ENCODE results near the gene MYOZ1. TPM values are rescaled to one million over a fixed set of nuclear protein-coding genes. Genes with fewer than 3 reads are reported as not detected.

The MYOZ1 gene
- total RNA-seq, 2 donors from 2014 or later = not detected

GRCh38 chr10:73584737-73585136 is 56.5 kb downstream of the MYOZ1 start:
- H3K36me3 Mint-ChIP-seq (ENCODE audit: insufficient read depth in 2 of 2) = no peaks in the 10 kb centered on the region
- no peak for ATAC-seq (replicated peaks in 1 of 2)
- H3K4me1 Mint-ChIP-seq (ENCODE audit: low read depth) = no peaks in the 10 kb centered on the region
- no peaks in the 10 kb centered on the region for H3K27me3 Mint-ChIP-seq (ENCODE audit: low read depth)
- H3K9me3 Mint-ChIP-seq = no peaks in the 10 kb centered on the region
- no peak overlapping the region for H3K4me3 Mint-ChIP-seq
- no peak overlapping the region for H3K27ac Mint-ChIP-seq
- no peak for DNase-seq

GRCh38 chr10:73581918-73582317 is 59.4 kb downstream of the MYOZ1 start:
- H3K36me3 Mint-ChIP-seq (ENCODE audit: insufficient read depth in 2 of 2) = no peaks in the 10 kb centered on the region
- no peaks in the 10 kb centered on the region for H3K27me3 Mint-ChIP-seq (ENCODE audit: low read depth)
- ATAC-seq (replicated peaks in 1 of 2) (no peak), DNase-seq (no peak)
- H3K9me3 Mint-ChIP-seq = no peaks in the 10 kb centered on the region
- H3K27ac Mint-ChIP-seq = no peak overlapping the region
- no peak overlapping the region for H3K4me3 Mint-ChIP-seq
- H3K4me1 Mint-ChIP-seq (ENCODE audit: low read depth) = no peaks in the 10 kb centered on the region

Other genes with a start within 250 kb of the MYOZ1 start
- 100 to 1,000 TPM; 108 to 123 TPM for gene ANXA7, start 227.4 kb downstream of the MYOZ1 start, total RNA-seq
- 1 to 10 TPM; 3.5 to 3.8 TPM for gene MSS51, start 207.9 kb downstream of the MYOZ1 start, total RNA-seq
- gene PPP3CB, start 145.4 kb downstream of the MYOZ1 start, total RNA-seq = 10 to 100 TPM; 42.6 to 45.7 TPM
- 1 to 10 TPM; 2.4 to 4.1 TPM for gene USP54, start 50.1 kb downstream of the MYOZ1 start, total RNA-seq
- not detected for gene SYNPO2L, start 14.6 kb upstream of the MYOZ1 start, total RNA-seq
- 10 to 100 TPM in 1 of 2 donors, 1 to 10 TPM in 1; 9.8 to 11.5 TPM for gene AGAP5, start 56.6 kb upstream of the MYOZ1 start, total RNA-seq
- gene SEC24C, start 102.9 kb upstream of the MYOZ1 start, total RNA-seq = 100 to 1,000 TPM; 105 to 119 TPM
- gene CHCHD1, start 140.6 kb upstream of the MYOZ1 start, total RNA-seq = 10 to 100 TPM; 22.5 to 23.5 TPM
- 10 to 100 TPM; 72.0 to 81.3 TPM for gene ZSWIM8, start 144.1 kb upstream of the MYOZ1 start, total RNA-seq
- 100 to 1,000 TPM; 120 to 127 TPM for gene NDST2, start 170.1 kb upstream of the MYOZ1 start, total RNA-seq
- 10 to 100 TPM; 25.0 to 30.3 TPM for gene CAMK2G, start 233.1 kb upstream of the MYOZ1 start, total RNA-seq

Data from activated T-cell treated with anti-CD3 and anti-CD28 coated beads, Interleukin-2, amount 50 U/mL, for 72 hours (primary cell).